ENCODE results near the gene TAOK2. TPM values are rescaled to one million over a fixed set of nuclear protein-coding genes. Genes with fewer than 3 reads are reported as not detected.

TAOK2 gene
- total RNA-seq, 1 experiment from 2014 or later, result 56.7 TPM

DNA sequence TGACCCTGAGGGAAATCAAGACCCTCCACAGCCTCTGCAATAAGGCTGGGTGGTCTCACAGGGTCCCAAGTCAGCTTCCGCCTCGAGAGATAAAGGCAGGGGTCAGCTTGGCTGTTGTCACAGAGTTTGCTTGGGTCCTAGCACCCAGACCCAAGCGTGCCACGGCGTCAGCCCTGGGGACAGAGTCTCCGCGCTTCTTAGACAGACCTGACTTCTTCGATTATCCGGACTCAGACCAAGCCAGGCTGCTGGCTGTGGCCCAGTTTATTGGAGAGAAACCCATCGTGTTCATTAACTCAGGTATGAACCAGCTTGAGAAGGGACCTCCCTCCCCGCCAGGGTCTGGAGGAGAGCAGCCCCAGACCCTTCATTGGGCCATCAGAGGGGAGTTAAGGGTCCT is 49.9 kb downstream of the TAOK2 start:
- H3K4me1 ChIP-seq (ENCODE audit: control insufficient read depth in 1 of 2, insufficient read depth in 2 of 2, low read length in 2 of 2), result peaks cover 0 to 18% of the 10 kb centered on the region in 2 experiments; a peak in 3 of 4 replicates
- no peak for ATAC-seq
- ChIA-PET CTCF (no interaction called here), RAD21 (ENCODE audit: low non-redundant PET in 1 of 2, low total read pairs in 2 of 2, uncharacterized antibody in 2 of 2, unreplicated experiment in 2 of 2) (no interaction called here), POLR2A (no interaction called here)
- H3K27ac ChIP-seq (ENCODE audit: low read depth, low read length), result no peak overlapping the region
- H3K9me3 ChIP-seq (ENCODE audit: control insufficient read depth in 1 of 2, insufficient read depth in 1 of 2, low read depth in 1 of 2, low read length in 2 of 2), result no peaks in the 10 kb centered on the region
- TF ChIP-seq POLR2AphosphoS5 (IDR thresholded peaks at IDR 0.05; ENCODE audit: low read depth, low read length) (no peak), ZNF274 (IDR thresholded peaks at IDR 0.05; ENCODE audit: low read depth, low read length) (no peak), ELF1 (IDR thresholded peaks at IDR 0.05; ENCODE audit: borderline replicate concordance, low read depth) (no peak), POLR2A (IDR thresholded peaks at IDR 0.05; ENCODE audit: borderline replicate concordance, extremely low read depth, insufficient read depth, insufficient read length) (no peak), CEBPB (IDR thresholded peaks at IDR 0.05; ENCODE audit: low read depth) (no peak), SRF (IDR thresholded peaks at IDR 0.05; ENCODE audit: low read depth) (no peak), ZFX (IDR thresholded peaks at IDR 0.05) (no peak), CTCF (IDR thresholded peaks at IDR 0.05 in 2 of 3, conservative IDR thresholded peaks at IDR 0.05 in 1 of 3; ENCODE audit: borderline replicate concordance in 1 of 3, insufficient read depth in 1 of 3, low read depth in 2 of 3, low read length in 2 of 3) (no peak), RAD21 (IDR thresholded peaks at IDR 0.05; ENCODE audit: low read depth) (no peak), ZBTB33 (IDR thresholded peaks at IDR 0.05; ENCODE audit: extremely low read depth, insufficient replicate concordance, low read length) (no peak), EGR1 (IDR thresholded peaks at IDR 0.05; ENCODE audit: low read depth) (no peak), EZH2phosphoT487 (IDR thresholded peaks at IDR 0.05; ENCODE audit: borderline replicate concordance) (no peak)
- TF ChIP-seq, protein P1, sequence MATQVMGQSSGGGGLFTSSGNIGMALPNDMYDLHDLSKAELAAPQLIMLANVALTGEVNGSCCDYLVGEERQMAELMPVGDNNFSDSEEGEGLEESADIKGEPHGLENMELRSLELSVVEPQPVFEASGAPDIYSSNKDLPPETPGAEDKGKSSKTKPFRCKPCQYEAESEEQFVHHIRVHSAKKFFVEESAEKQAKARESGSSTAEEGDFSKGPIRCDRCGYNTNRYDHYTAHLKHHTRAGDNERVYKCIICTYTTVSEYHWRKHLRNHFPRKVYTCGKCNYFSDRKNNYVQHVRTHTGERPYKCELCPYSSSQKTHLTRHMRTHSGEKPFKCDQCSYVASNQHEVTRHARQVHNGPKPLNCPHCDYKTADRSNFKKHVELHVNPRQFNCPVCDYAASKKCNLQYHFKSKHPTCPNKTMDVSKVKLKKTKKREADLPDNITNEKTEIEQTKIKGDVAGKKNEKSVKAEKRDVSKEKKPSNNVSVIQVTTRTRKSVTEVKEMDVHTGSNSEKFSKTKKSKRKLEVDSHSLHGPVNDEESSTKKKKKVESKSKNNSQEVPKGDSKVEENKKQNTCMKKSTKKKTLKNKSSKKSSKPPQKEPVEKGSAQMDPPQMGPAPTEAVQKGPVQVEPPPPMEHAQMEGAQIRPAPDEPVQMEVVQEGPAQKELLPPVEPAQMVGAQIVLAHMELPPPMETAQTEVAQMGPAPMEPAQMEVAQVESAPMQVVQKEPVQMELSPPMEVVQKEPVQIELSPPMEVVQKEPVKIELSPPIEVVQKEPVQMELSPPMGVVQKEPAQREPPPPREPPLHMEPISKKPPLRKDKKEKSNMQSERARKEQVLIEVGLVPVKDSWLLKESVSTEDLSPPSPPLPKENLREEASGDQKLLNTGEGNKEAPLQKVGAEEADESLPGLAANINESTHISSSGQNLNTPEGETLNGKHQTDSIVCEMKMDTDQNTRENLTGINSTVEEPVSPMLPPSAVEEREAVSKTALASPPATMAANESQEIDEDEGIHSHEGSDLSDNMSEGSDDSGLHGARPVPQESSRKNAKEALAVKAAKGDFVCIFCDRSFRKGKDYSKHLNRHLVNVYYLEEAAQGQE (IDR thresholded peaks at IDR 0.05; ENCODE audit: low read depth), result no peak
- TF ChIP-seq, protein P2, sequence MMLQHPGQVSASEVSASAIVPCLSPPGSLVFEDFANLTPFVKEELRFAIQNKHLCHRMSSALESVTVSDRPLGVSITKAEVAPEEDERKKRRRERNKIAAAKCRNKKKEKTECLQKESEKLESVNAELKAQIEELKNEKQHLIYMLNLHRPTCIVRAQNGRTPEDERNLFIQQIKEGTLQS (IDR thresholded peaks at IDR 0.05), result no peak
- H3K9me2 ChIP-seq (ENCODE audit: insufficient read depth), result no peaks in the 10 kb centered on the region
- H3K4me2 ChIP-seq (ENCODE audit: low read length), result no peak overlapping the region
- no TSS peak for BruUV-seq (replicated peaks)
- intact Hi-C loops (cut with micrococcal nuclease), result loop anchor here (10.0 kb wide), 1 partner anchor 909 kb away; no protein-coding TSS in a partner anchor
- H4K20me1 ChIP-seq (ENCODE audit: insufficient read depth), result no peaks in the 10 kb centered on the region
- H3K4me3 ChIP-seq (replicated peaks in 1 of 2; ENCODE audit: low read depth in 1 of 2, low read length in 2 of 2), result no peak overlapping the region
- no peaks in the 10 kb centered on the region for H3K36me3 ChIP-seq (ENCODE audit: control insufficient read depth in 1 of 2, insufficient read depth in 2 of 2, low read length in 2 of 2)
- no peaks in the 10 kb centered on the region for H3K27me3 ChIP-seq (ENCODE audit: insufficient read depth, low read length)
- no peak overlapping the region for H2AFZ ChIP-seq (ENCODE audit: low read depth, low read length, poor library complexity, severe bottlenecking)
- H3K9ac ChIP-seq (ENCODE audit: low read length), result no peak overlapping the region
- DNase-seq (ENCODE audit: low read depth, low spot score), result no peak
- no peaks in the 10 kb centered on the region for H3K79me2 ChIP-seq (ENCODE audit: insufficient read depth, low read length)
